T-cell (primary cell): ENCODE measurements around the gene WIPF1. TPM values are rescaled to one million over a fixed set of nuclear protein-coding genes. Genes with fewer than 3 reads are reported as not detected.

Experiments used
- total RNA-seq, 35 experiments: library from RNA in 6 of 35; stranded (reverse) in 6 of 35; fragments of 120-200 nt in 1 of 35; gene quantifications; one replicate each; pipeline versions ENCODE4 v1.2.1 to v1.2.4 and lab custom pipeline; 2013 to 2026

Gene WIPF1
- total RNA-seq, 5 donors from 2014 or later (not counting 1 experiment from before 2014, with no cell fraction given) = 349 to 412 (median 372) TPM

Other genes with a start within 250 kb of the WIPF1 start
- 10 to 100 TPM; 11.3 to 17.9 (median 14.8) TPM for gene SCRN3, start 202.1 kb downstream of the WIPF1 start, total RNA-seq
- gene GPR155, start 110.8 kb downstream of the WIPF1 start, total RNA-seq = 10 to 100 TPM; 12.4 to 25.2 (median 17.8) TPM
- under 1 TPM in 1 of 5 donors, not detected in 4; 0.23 TPM for gene CHRNA1, start 166.7 kb upstream of the WIPF1 start, total RNA-seq